ENCODE data around the gene MLEC. TPM values are rescaled to one million over a fixed set of nuclear protein-coding genes. Genes with fewer than 3 reads are reported as not detected.

The MLEC gene
- total and polyA plus RNA-seq, 2 of the 13 experiments (the other 11 are each of a cell fraction or from before 2014, with no cell fraction given) = 49.8 to 156 TPM

GRCh38 chr12:120710031-120710804 lies 23.3 kb downstream of the MLEC start, which contains the start of gene UNC119B:
UNC119B (plus strand) TSS chr12:120710458; CDS start chr12:120710475, 17 bp downstream.
- CTCF ChIA-PET (ENCODE audit: low intra/inter-chr PET ratio, low total read pairs) = no interaction called here
- in situ Hi-C loops (cut with HindIII; ENCODE audit: extremely low pct_ligation_motif_present, low pct_unique_long_range_greater_than_20kb) = loop anchor here (5.0 kb wide), 2 partner anchors 63 to 128 kb away; partner anchors contain the start of gene POP5
- BruUV-seq (replicated peaks) = no TSS peak
- Histone ChIP-seq H3K36me3 (replicated peaks in 1 of 2; ENCODE audit: control insufficient read depth in 1 of 2, insufficient read depth in 2 of 2, low read length in 2 of 2) (peaks cover 2 to 14% of the 10 kb centered on the region in 2 experiments; a peak in 3 of 5 replicates), H3K4me1 (ENCODE audit: insufficient read depth, low read length) (peaks cover 34% of the 10 kb centered on the region), H3K27ac (ENCODE audit: extremely low read length, insufficient read depth, low read length) (peak within 1 kb of the TSS; percentile 59), H3K9me3 (ENCODE audit: low read length) (no peaks in the 10 kb centered on the region), H2AFZ (ENCODE audit: low read length) (no peak within 1 kb of the TSS), H3K9ac (ENCODE audit: insufficient read depth, low read depth, low read length) (peak within 1 kb of the TSS; percentile 88), H3K79me2 (ENCODE audit: insufficient read depth, low read length) (peaks cover 14% of the 10 kb centered on the region), H4K20me1 (ENCODE audit: insufficient read depth, low read length) (no peaks in the 10 kb centered on the region; the same call in 1 of the 2 replicates), H3K4me2 (ENCODE audit: low read depth, low read length) (peak within 1 kb of the TSS; percentile 73), H3K27me3 (ENCODE audit: control insufficient read depth in 1 of 2, insufficient read depth in 2 of 2, low read length in 2 of 2) (no peaks in the 10 kb centered on the region), H3K4me3 (replicated peaks in 1 of 3; ENCODE audit: insufficient read depth in 1 of 3, low read depth in 2 of 3, low read length in 3 of 3) (peak within 1 kb of the TSS; percentile 84 to 85 (median 84))
- intact Hi-C loops (cut with micrococcal nuclease; ENCODE audit: unreplicated experiment) = loop anchor here (2.0 kb wide), 1 partner anchor 127 kb away; no protein-coding TSS in a partner anchor
- WGBS (ENCODE audit: low lambda C conversion rate) = 0% methylated on average over 3 of the region's 76 CpGs
- POLR2A ChIA-PET = interaction anchor here (0.6 to 1.5 kb wide), 7 partner anchors 17 to 269 kb away, joined by 3 to 8 read pairs (median 4); partner anchors contain the start of genes MLEC and POP5
- DNase-seq (ENCODE audit: low spot score) = no peak
- ATAC-seq = peak; percentile 85
- FAIRE-seq = no peak
- TF ChIP-seq ZNF160 (CRISPR knock-in tag; IDR thresholded peaks at IDR 0.05) (no peak), ZBTB20 (CRISPR knock-in tag; IDR thresholded peaks at IDR 0.05; ENCODE audit: borderline replicate concordance, low read depth) (no peak), POLR2A (IDR thresholded peaks at IDR 0.05; ENCODE audit: insufficient read depth in 1 of 2, low read depth in 2 of 2, low read length in 2 of 2) (peak; percentile 22 to 75; a peak in 3 of 4 replicates), HINFP (CRISPR knock-in tag; IDR thresholded peaks at IDR 0.05; ENCODE audit: low read depth) (0 out of 2 replicates have a peak, but pooled peaks have one; percentile 26), ZFX (CRISPR knock-in tag; IDR thresholded peaks at IDR 0.05; ENCODE audit: low read depth) (peak; percentile 81), ZBED4 (CRISPR knock-in tag; IDR thresholded peaks at IDR 0.05; ENCODE audit: borderline replicate concordance) (0 out of 2 replicates have a peak, but pooled peaks have one; percentile 49), MBD4 (IDR thresholded peaks at IDR 0.05; ENCODE audit: borderline replicate concordance, low read length) (no peak), ZFP36L1 (CRISPR knock-in tag; IDR thresholded peaks at IDR 0.05) (0 out of 2 replicates have a peak, but pooled peaks have one; percentile 25), HOXA3 (CRISPR knock-in tag; IDR thresholded peaks at IDR 0.05) (peak; percentile 75), POGK (CRISPR knock-in tag; conservative IDR thresholded peaks at IDR 0.05) (peak; percentile 37; the same call in 1 of the 2 replicates), TEAD2 (CRISPR knock-in tag; IDR thresholded peaks at IDR 0.05) (0 out of 2 replicates have a peak, but pooled peaks have one; percentile 14), YY1 (IDR thresholded peaks at IDR 0.05; ENCODE audit: insufficient read depth, insufficient replicate concordance, low read depth, low read length) (peak; percentile 94), ZFP36 (IDR thresholded peaks at IDR 0.05; ENCODE audit: borderline replicate concordance, low read depth, low read length, partially characterized antibody) (no peak), KMT2A (CRISPR knock-in tag; IDR thresholded peaks at IDR 0.05) (peak; percentile 44; the same call in 1 of the 2 replicates)
